ENCODE measurements around the gene IL34. TPM values are rescaled to one million over a fixed set of nuclear protein-coding genes. Genes with fewer than 3 reads are reported as not detected.
A peak's percentile ranks its signal among the peaks of the same experiment; 100 is the strongest.

Gene IL34
- total RNA-seq, 1 experiment from 2014 or later: not detected

DNA sequence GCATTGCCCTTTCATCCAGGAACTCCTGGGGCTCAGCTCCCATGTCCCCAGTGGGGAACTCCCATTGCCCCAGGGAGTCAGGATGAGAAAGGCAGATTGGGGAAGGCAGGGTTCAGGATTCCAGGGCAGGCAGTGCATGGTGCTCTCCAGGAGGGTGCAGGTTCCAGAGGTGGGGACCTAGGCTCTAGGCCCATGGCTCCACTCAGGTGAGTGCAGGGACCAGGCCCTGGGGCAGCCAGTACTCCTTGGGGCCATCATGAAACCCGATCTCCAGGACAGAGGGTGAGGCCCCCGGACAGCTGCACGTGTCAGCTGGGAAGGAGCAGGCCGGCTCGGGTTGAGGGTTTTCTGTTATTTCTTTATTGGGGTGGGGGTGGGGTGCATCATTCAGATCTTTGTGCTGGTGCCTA is 40.7 kb downstream of the IL34 start:
- Histone ChIP-seq H3K9me3 (ENCODE audit: control insufficient read depth in 1 of 2, insufficient read depth in 1 of 2, low read depth in 1 of 2, low read length in 2 of 2) (no peaks in the 10 kb centered on the region), H3K27ac (ENCODE audit: low read depth, low read length) (peak overlapping the region; percentile 51; the same call in 1 of the 2 replicates), H3K36me3 (ENCODE audit: control insufficient read depth in 1 of 2, insufficient read depth in 2 of 2, low read length in 2 of 2) (0 out of 4 replicates have a peak, but pooled peaks cover 0 to 4% of the 10 kb centered on the region in 2 experiments), H4K20me1 (ENCODE audit: insufficient read depth) (no peaks in the 10 kb centered on the region), H3K4me1 (ENCODE audit: control insufficient read depth in 1 of 2, insufficient read depth in 2 of 2, low read length in 2 of 2) (peaks cover 39 to 71% of the 10 kb centered on the region in 2 experiments), H3K9me2 (ENCODE audit: insufficient read depth) (no peaks in the 10 kb centered on the region), H3K79me2 (ENCODE audit: insufficient read depth, low read length) (peaks cover 33% of the 10 kb centered on the region), H2AFZ (ENCODE audit: low read depth, low read length, poor library complexity, severe bottlenecking) (no peak overlapping the region), H3K4me2 (ENCODE audit: low read length) (peak overlapping the region; percentile 72), H3K27me3 (ENCODE audit: insufficient read depth, low read length) (no peaks in the 10 kb centered on the region), H3K9ac (ENCODE audit: low read length) (no peak overlapping the region), H3K4me3 (replicated peaks in 1 of 2; ENCODE audit: low read depth in 1 of 2, low read length in 2 of 2) (no peak overlapping the region)
- DNase-seq (ENCODE audit: low read depth, low spot score): no peak
- BruUV-seq (replicated peaks): no TSS peak
- ATAC-seq: no peak
- TF ChIP-seq EZH2phosphoT487 (IDR thresholded peaks at IDR 0.05; ENCODE audit: borderline replicate concordance) (no peak), ZFX (IDR thresholded peaks at IDR 0.05) (no peak), YY1 (IDR thresholded peaks at IDR 0.05; ENCODE audit: extremely low read depth, insufficient replicate concordance, low read depth, low read length) (no peak), FOSL1 (IDR thresholded peaks at IDR 0.05; ENCODE audit: low read depth) (no peak), ZNF274 (IDR thresholded peaks at IDR 0.05; ENCODE audit: low read depth, low read length) (no peak), JUND (IDR thresholded peaks at IDR 0.05) (no peak), POLR2A (IDR thresholded peaks at IDR 0.05; ENCODE audit: borderline replicate concordance, extremely low read depth, insufficient read depth, insufficient read length) (no peak), ELF1 (IDR thresholded peaks at IDR 0.05; ENCODE audit: borderline replicate concordance, low read depth) (no peak), SIN3A (IDR thresholded peaks at IDR 0.05; ENCODE audit: low read depth) (no peak)
- TF ChIP-seq, protein P1, sequence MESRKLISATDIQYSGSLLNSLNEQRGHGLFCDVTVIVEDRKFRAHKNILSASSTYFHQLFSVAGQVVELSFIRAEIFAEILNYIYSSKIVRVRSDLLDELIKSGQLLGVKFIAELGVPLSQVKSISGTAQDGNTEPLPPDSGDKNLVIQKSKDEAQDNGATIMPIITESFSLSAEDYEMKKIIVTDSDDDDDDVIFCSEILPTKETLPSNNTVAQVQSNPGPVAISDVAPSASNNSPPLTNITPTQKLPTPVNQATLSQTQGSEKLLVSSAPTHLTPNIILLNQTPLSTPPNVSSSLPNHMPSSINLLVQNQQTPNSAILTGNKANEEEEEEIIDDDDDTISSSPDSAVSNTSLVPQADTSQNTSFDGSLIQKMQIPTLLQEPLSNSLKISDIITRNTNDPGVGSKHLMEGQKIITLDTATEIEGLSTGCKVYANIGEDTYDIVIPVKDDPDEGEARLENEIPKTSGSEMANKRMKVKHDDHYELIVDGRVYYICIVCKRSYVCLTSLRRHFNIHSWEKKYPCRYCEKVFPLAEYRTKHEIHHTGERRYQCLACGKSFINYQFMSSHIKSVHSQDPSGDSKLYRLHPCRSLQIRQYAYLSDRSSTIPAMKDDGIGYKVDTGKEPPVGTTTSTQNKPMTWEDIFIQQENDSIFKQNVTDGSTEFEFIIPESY (IDR thresholded peaks at IDR 0.05; ENCODE audit: extremely low read depth, insufficient replicate concordance, low read length): no peak
- intact Hi-C loops (cut with micrococcal nuclease): no loop called here
- ChIA-PET POLR2A (interaction anchor here (0.8 to 1.3 kb wide), 2 partner anchors 59 to 114 kb away, joined by 3 to 4 read pairs; partner anchors contain the start of gene VAC14), RAD21 (ENCODE audit: low non-redundant PET in 1 of 2, low total read pairs in 2 of 2, uncharacterized antibody in 2 of 2, unreplicated experiment in 2 of 2) (interaction anchor here (1.3 to 2.1 kb wide), 2 partner anchors 59 to 84 kb away, joined by 4 to 6 read pairs; no protein-coding TSS in a partner anchor), CTCF (interaction anchor here (1.9 kb wide), 1 partner anchor 84 kb away, joined by 11 read pairs; no protein-coding TSS in a partner anchor)

Data from HCT116 (cell line).